C4-2B (cell line): Measurements from ENCODE around the gene WDR49.

Source experiments
- ZFX ChIP-seq: fragments of 450-650 bp; IDR thresholded peaks from 2 replicates; pipeline ENCODE4 v1.6.1; 2017
- TF ChIP-seq, protein P1 (sequence below): fragments of 450-650 bp; conservative IDR thresholded peaks from 2 replicates; pipeline ENCODE4 v1.5.1; 2017; ENCODE audit warnings: mild to moderate bottlenecking

DNA sequence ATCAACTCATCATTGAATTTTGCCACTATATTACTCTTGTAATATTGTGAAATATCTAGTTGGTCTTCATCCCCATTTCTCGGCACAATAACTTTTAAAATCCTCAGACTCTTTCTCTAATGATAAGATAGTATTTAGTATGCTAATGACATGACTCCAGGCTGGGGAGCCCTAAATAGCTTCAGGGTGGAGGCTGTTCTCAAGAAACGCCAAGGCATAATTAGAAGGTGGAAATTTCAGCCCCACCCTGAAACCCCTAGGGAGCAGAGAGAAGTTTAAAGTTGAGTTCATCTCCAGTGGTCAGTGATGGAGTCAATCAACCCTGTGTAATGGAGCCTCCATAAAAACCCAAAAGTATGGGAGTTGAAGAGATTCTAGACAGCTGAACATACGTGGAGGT, 98.8 kb downstream of the WDR49 start:
- TF ChIP-seq, protein P1, sequence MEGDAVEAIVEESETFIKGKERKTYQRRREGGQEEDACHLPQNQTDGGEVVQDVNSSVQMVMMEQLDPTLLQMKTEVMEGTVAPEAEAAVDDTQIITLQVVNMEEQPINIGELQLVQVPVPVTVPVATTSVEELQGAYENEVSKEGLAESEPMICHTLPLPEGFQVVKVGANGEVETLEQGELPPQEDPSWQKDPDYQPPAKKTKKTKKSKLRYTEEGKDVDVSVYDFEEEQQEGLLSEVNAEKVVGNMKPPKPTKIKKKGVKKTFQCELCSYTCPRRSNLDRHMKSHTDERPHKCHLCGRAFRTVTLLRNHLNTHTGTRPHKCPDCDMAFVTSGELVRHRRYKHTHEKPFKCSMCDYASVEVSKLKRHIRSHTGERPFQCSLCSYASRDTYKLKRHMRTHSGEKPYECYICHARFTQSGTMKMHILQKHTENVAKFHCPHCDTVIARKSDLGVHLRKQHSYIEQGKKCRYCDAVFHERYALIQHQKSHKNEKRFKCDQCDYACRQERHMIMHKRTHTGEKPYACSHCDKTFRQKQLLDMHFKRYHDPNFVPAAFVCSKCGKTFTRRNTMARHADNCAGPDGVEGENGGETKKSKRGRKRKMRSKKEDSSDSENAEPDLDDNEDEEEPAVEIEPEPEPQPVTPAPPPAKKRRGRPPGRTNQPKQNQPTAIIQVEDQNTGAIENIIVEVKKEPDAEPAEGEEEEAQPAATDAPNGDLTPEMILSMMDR, result no peak
- no peak for TF ChIP-seq ZFX
